ENCODE data around the gene SBF2.

Gene SBF2

DNA sequence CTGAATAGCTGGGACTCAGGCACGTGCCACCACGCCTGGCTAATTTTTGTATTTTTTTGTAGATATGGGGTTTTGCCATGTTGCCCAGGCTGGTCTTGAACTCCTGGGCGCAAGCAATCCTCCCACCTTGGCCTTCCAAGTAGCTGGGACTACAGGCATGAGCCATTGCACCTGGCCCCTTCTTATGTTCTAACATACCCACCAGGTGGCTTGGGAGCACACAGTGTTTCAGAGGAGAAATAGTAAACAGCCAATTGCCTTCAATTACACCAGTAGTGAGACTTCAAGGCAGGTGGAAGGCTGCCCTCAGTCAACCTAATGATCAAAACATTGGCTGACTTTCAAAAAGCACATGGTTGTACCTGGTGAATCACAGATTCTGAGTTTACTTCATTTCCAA is 462.9 kb downstream of the SBF2 start:
- DNase-seq = no peak

DNA sequence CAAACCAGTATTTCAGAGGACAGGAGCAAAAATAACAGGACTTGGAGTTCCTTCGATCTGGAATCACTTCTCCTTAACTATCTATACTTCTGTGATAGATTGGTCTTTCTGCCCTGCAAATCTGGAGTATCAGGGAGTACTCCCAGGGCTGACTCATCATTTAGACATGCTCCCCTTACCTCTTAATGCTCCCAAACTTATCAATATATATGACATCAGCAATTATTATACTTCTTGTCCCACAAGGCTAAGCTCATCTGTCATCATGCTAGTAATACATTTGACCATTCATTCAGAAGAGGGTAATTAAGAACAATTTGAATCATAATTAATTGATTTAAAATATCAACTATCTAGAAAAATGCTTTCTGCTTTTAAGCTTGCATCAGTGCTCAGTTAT is 466.3 kb downstream of the SBF2 start:
- DNase-seq = no peak

DNA sequence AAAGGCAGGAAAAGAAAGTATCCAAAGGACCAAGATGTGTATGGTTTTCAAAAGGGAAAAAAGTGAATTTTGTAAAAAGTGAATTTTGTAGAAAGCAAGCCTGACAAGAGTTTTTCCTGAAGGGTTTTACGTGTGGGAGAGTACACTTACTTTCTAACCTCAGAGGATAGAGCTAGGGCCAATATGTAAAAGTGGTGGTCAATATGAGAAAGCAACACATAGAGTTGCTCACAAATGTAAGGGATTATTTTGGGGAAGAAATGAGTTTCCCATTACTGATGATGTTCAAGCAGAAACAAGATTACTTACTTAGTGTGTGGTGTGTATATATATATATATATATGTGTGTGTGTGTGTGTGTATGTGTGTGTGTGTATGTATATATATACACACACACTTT is 467.6 kb downstream of the SBF2 start:
- DNase-seq = no peak

DNA sequence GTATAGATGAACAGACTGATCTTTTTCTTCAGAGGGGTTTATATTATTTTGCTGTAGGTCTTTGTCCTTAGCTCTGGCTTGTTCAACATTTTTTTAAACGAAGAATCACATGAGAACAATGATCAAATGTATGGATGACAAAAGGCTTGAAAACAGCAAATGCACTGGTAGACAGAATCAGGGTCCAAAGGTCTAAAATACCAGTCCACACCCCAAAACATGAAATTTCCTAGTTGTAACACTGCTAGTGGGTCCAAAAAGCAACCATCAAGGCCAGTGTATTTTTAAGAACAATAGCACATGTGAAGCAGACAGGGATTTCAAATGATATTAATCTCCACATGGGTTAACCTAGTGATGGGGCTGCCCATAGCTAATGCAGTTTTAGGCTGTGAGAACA is 468.1 kb downstream of the SBF2 start:
- DNase-seq = no peak

DNA sequence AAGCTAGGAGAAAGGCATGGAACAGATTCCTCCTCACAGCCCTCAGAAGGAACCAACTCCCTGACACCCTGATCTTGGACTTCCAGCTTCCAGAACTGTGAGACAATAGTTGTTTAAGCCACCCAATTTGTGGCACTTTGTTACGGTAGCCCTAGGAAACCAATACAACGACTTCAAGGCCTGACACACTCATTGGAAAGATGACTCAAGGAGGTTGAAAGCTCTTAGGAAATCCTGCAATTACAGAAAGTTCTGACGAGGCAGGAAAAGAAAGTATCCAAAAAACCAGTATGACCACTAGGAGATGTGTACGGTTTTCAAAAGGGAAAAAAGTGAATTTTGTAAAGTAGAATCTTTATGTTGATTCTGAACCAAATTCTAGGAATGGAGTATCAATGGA is 468.7 kb downstream of the SBF2 start:
- no peak for DNase-seq

DNA sequence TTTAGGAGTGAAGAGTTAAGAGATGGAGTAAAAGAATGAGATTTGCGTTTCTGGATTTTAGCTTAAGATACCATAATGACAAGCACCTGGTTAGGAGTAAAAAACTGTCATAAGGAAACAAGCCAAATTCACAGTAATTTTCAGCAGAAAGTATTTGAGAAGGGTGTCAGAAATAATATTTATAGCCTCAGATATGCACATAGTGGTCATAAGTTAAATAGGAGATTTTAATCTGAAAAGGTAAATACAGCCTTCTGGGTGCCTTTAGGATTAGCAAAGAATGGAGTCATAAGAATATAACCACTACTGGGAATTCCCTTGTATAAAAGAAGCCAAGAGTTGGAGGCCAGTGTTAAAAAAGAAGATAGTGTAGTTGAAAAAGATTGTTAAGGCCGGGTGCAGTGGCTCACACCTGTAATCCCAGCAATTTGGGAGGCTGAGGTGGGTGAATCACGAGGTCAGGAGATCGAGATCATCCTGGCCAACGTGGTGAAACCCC is 470.1 kb downstream of the SBF2 start:
- DNase-seq = no peak

DNA sequence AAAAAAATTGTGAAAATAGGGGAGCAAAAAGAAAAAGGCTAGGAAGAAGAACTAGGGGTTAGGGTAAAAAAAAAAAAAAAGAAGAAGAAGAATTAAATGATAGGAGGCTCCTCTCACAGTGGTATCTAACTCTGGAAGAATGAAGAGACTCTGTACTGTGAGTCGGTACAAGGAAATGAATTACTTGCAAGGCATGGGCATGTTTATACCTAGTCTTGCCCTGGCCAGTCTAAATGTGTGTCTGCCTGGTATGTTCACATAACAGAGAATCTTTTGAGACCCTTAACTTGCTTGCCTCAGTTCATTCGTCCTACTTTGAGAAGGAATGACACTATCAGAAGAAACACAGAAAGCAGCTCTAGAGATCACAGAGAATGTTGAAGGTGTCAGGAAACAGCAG is 470.6 kb downstream of the SBF2 start:
- DNase-seq = no peak

DNA sequence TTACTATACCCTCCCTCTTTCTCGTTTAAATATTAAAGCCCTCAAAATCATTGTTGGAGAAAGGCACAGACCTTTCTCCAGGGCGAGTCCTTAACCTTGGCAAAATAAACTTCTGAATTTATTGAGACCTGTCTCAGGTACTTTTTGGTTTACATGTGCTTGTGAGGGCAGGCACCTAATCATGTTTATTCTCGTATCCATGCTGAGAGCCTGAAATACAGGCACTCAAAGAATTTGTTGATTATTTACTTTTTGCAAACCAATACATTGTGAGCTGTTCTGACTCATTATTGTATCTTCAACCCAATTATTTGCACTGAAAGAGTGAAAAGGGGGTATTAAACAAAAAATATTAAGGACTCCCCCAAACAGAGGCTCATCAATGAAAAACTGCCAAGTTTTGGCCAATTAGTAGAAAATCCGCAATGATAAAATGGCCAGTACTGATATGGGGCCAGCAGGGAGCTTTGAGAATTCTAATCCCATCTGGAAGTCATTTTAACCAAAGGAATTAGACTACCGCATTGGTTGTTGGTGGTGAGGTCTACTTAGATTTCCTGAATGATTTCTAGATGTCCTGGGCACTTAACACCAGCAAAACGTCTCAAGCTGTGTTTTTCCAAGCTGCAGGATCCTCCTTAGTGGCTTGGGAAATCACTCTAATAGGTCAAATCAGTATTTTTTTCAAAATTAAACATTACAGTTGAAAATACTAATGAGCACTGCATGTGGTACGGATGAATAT is 472.8 kb downstream of the SBF2 start:
- no peak for DNase-seq

DNA sequence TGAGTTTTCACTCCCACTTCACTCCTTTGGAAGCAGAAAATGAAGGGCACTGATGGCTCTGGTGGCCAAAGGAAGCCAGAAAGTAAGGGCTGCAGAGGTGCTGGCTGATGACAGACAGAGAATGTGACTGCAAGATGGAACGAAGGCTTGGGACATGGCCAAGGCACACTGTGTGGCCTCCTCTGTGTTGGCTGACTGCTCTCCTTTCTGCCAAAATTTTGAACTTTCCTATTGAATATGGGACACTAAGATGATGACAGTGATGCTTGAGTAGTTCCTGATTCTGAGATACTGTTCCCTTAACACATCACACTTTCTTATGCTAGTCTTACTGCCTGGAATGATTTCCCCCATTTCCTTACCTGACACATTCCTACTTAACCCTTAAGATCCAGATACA is 473.8 kb downstream of the SBF2 start:
- DNase-seq = no peak

DNA sequence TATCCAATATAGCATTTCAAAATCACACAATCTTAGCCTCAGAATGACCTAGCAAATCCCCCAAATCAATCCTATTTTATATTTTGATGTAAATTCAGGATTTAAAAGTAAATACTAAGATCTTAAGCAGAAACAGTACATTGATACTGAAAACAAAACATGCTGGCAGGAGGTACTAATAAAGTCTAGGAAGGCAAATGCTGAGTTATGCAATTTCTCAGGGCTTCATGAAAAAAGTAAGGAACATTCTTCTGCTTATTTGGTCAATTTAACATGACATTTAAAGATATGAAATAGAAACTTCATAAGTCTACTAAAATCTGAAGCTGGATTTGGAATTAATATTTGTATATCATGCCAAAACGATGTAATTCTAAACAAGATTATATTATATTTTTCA is 476.8 kb downstream of the SBF2 start:
- DNase-seq = no peak

DNA sequence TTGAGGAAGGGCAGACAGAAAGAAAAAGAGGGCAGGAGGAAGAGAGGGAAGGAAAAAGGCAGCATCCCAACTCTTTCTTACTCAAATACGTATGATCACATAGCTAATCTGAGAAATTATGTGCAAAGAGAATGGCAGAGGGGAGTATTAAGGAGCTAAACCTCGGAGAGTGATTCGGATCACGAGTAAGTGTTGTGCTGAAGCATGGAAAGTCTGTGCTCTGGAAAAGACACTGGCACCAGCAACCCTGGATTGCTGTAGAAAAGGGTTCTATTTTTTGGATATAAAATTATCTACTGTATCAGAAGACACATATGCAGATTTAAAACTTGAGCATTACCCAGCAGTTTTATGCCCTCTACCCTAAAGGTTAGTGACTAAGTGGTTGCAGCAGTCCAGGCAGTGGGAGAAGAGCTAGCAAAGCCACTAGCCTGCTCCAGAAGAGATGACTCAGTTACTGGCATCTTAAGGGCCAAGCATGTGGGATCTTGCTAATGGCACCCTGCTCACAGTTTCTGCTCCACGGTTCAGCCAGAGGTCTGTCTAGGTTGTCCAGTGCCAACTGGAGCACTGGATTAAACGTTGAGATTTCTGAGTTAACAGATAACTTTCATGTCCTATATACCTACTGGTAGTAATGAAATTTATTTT is 478.4 kb downstream of the SBF2 start:
- DNase-seq = no peak

DNA sequence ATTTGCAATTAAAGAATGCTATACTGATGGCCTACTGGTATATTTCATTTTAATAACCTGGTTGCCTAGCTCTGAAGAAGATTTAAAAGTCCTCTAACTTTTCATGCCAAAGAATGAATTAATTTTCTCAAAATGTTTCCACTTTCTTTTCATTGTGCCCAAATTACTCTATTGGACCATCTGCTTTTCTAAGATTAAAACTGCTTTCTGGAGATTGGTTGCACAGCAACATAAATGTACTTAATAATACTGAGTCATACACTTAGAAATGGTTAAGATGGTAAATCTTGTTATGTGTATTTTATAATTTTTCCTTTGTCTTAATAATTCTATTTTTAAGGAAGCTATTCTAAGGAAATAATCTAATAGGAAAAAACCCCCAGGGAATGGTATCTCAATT is 479.9 kb downstream of the SBF2 start:
- no peak for DNase-seq

DNA sequence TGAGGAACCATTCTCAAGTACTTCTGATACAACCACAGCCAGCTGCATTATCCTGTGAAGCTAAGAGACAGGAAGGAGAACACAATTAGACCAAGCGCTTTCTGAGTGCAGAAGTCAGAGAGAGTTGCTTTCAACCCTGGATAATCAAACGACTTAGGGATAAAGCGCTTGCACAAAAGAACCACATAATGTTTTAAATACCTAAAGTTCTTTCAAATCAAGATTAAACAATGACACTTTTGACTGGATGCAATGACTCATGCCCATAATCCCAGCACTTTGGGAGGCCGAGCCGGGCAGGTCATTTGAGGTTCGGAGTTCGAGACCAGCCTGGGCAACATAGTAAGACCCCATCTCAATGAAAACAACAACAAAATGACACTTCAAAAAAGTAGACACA is 485.1 kb downstream of the SBF2 start:
- no peak for DNase-seq

DNA sequence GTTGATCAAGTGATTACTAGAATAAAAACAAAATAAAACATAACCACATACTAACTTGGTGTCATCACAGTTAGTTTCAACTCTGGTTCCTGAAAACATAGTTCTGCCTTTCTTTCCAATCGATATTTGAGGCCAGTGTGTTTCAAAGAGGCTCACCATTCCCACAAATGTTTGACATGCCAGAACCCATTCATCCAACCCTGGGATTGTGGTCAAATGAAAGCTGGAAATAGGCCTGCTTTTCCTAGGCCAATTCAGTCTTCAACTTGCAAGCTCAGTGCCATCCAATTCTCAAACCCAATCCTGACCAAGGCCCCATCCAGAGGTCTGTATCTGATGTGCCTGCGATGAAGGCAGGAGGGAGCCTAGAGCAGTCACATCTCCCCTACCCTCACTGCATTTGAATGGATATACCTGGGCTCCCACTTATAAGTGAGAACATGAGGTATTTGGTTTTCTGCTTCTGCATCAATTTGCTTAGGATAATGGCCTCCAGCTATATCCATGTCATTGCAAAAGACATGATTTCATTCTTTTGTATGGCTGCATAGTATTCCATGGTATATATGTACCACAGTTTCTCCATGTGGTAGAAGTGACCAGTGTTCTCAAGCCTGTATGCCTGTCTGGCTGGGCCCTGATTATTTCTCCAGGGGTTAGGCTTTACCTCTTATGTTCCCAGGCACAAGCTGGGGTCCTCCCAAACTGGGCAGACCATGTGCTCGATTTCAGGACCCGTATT is 486.9 kb downstream of the SBF2 start:
- no peak for DNase-seq

DNA sequence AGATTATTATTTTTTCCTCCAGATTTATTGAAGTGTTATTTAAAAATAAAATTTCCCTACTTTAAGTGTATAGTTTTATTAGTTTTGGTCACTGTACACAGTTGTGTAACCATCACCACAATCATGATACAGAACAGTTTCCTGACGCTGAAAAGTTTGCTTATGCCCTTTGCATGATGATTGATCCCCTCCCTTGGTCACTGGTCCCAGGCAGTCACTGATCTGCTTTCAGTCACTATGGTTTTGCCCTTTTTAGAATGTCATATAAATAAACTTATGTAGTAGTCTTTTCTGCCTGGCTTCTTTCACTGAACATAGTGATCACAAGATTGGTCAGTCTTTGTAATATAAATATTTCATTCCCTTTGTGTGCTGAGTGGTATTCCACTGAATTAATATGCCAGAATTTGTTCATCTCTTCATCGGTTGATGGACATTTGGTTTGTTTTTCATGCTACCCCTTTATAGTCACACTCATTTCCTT is 489.6 kb downstream of the SBF2 start:
- DNase-seq = no peak

DNA sequence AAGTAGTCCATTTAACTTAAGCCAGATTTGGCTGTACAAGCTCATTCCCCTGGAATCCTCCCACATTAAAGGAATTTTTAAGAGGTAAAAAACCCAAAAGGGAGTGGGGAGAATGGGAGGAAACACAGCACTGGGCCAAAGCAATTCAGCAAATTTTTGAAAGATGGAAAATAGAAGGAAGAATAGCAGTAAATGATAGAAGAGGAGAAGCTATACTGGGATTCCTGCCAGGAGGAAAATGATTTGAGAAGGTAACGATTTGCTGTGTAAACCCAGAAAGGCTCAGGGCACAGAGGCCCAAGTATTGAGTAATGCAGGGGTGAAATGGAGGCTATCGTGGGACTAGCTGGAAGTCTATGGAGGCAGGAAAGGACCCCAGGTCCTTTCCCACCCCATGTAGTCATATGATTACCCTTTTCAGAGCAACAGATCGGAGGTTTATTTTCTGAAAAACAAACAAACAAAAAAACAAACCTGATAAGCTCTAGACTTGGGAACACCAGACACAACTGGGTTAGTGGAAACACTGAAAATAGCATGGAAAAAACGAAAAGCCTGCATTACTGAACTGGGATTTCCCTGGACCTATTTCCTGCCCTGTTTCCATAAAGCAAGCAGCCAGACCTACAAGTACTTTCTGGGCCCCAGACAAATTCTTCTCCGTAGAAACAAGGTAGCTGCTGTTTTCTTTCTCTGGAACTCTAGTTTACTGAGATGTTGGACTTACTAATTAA is 490.2 kb downstream of the SBF2 start:
- DNase-seq = no peak

DNA sequence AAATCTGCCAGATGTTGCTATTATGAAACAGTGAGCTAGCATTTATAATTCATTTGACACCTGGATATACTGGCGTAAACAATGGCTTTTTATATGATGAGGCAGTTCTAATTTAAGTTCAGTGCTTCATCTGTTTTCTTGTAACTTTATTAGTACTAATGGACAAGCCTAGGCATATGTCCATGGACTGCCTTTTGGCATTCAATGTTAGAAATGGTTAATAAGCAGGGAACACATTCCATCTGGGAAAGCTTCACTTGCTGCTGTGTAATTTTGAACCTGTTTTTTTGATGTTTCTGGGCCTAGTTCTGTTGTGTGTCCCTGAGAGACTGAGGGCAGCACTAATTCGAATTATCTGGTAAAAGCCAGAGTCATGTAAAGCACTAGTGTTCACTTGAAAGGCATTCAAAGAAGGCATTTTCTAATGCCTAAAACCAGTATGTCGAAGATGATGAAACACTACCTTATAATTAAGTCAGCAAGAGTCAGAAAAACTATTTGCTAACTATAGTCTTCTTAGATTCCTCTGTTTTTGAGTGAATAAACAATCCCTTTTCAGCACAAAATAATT is 491.6 kb downstream of the SBF2 start:
- no peak for DNase-seq

DNA sequence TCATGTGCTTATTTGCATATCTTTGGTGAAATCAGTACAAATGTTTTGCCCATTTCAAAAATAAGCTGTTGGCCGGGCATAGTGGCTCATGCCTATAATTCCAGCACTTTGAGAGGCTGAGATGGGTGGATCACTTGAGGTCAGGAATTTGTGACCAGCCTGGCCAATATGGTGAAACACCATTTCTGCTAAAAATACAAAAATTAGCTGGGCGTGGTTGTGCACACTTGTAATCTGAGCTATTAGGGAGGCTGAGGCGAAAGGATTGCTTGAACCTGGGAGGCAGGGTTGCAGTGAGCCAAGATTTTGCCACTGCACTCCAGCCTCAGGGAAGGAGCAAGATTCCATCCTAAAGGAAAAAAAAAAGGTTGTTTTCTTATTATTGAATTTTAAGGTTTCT is 494.1 kb downstream of the SBF2 start:
- no peak for DNase-seq

DNA sequence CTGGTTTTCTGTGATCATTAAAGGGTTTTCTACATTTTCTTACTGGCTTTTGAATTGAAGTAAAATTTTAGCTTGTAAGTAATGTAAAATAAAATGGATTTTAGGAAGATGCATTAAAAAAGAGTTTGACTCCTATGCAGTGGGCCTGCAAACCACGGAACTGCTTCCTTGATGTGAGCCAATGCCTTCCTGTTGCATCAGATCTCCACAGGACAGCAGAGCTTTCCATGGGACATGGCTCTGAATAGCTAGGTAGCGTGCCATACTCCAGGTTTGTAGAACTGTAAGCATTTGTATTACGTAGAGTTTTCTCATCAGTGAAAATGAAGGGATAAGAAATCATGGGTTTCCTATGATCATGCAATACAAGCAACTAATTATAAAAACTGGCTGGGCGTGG is 496.7 kb downstream of the SBF2 start:
- no peak for DNase-seq

DNA sequence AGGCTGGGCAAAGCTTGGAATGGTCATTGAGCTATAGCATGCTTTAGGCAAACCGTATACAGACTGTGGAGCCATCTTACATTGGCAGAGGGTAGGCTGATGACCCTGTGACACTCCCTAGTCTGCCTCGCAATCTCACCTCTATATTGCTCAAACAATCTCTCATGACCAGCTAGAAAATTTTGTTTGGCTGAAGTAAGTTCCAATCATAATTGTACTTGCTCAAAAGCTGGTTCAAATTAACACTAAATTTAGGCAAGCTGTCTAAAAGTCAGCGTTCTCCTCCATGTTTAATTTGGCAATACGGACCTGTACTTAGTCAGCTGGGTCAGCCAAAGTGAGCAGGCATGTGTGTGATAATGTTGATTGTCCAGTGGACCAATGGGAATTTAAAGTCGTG is 497.2 kb downstream of the SBF2 start:
- DNase-seq = no peak

DNA sequence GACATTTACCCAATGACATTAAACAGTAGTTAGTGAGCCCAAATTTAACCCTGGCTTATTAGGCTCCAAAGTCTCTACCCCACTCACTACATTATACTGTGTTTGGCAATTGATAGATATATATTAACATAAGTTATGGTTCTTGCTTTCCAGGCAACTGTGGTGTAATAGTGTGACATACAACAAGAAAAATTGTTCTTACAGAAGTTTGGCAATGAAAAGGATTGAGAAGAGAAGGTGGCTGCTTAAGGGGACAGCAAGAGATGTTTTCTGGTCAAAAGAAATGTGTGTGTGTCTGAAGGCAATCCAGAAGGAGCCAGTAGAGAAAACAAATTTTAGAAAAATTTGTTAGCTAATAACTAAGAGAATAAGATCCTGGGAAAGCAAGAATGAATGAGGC is 497.8 kb downstream of the SBF2 start:
- DNase-seq = no peak

DNA sequence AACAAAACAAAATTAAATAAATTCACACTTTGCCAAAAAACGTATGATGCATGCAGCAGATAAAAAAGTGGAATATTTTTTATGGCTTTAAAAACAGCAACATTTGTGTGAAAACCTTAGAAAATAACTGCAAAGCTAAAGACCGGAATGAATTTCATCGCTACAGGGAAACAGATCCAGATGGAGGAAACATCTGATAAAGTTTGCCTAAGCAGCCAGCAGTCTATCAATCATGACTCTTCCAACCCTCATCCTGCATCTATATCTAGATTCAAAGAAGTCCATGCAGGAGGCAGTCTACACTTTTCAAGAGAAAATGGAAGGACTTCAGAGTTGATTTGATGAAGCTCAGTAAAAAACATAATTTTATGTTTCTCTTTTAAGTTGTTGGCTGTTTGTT is 503.3 kb downstream of the SBF2 start:
- no peak for DNase-seq

DNA sequence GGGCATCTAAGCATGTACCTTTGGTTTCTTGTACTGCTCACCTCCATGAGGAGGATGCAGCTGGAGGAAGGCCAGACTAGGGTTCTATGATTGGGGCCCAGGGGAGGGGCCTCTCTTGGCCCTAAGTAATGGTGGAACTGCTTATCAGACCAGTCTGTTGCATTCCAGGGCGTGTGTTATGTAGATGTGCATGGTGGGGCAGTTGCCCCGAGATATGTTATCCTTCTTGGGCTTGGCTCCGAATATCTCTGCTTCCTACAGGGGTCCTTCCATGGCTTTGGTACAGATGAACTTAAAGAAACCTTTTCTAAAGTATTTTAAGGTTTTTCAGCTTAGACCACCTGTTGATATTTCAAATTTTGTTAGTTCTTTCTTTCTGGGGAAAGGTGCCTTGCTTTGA is 504.1 kb downstream of the SBF2 start:
- no peak for DNase-seq

Data from NCI-H748 treated with DMSO at 0.1 percent for 48 hours (cell line).